Raji (cell line): ENCODE data around the gene INSC.

Experiments
- POLR2A ChIP-seq: IDR thresholded peaks from 2 replicates; pipeline ENCODE4 v1.6.1; 2011; ENCODE audit warnings: low read depth, low read length, control low read depth; ENCODE audit not compliant: insufficient read depth

INSC gene

GRCh38 chr11:15189641-15190365, 75.1 kb downstream of the INSC start:
- no peak for TF ChIP-seq POLR2A

DNA sequence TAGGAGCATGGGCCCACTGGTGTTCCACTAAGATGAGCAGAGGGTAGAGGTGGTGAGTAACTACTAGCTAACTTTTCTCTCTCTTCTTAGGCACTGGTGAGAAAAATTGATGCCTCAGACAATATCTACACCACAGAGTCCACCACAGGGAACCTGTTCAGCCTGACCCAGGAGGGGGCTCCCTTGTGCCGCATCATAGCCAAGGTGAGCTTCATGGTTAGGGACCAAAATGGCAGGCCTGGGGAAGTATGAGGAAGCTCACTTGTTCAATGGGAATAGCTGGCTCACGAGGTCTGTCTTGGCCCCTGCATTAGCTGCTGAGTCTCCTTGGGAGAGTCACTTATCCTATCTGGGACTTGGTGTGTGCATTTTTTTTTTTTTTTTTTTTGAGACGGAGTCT, 75.9 kb downstream of the INSC start:
- TF ChIP-seq POLR2A = no peak

GRCh38 chr11:15192005-15192556, 77.4 kb downstream of the INSC start:
- no peak for TF ChIP-seq POLR2A

DNA sequence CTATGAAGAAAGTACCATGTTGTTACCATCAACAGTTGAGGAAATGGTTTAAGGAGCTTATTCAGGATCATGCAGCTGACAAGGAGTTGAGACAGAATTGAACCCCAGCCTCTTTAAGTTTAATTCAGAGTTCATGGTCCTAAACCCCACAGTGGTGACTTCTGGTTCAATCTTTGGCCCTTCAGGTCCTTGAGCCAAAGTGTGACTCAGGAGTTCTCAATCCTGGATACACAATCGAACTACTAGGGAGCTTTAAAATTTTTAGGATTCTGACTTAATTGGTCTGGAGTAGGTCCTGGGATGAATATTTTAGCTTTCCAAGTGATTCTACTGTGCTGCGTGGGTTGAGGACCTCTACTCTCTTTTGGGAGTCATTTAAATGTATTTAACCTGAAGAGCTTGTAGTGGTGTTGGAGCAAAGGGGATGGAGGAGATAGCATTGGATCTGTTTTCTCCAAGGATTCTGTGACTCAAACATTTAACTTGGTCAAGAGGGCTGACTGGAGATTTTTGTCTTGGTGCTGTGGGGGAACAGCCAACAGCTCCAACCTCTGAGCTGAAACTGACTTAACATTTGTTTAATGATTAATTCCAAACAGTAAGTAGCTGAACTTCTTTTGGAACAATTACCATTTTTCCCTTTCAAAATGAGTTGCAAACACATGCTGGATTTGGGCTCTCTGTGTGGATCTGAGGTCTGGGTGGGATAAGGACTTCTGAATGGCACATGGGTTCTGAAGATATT, 80.1 kb downstream of the INSC start:
- TF ChIP-seq POLR2A = no peak

- no peak for TF ChIP-seq POLR2A
Measured at GRCh38 chr11:15195454-15196200, 80.9 kb downstream of the INSC start.

GRCh38 chr11:15196704-15197103, 82.0 kb downstream of the INSC start:
- TF ChIP-seq POLR2A = no peak

GRCh38 chr11:15197696-15198095, 83.0 kb downstream of the INSC start:
- TF ChIP-seq POLR2A = no peak

DNA sequence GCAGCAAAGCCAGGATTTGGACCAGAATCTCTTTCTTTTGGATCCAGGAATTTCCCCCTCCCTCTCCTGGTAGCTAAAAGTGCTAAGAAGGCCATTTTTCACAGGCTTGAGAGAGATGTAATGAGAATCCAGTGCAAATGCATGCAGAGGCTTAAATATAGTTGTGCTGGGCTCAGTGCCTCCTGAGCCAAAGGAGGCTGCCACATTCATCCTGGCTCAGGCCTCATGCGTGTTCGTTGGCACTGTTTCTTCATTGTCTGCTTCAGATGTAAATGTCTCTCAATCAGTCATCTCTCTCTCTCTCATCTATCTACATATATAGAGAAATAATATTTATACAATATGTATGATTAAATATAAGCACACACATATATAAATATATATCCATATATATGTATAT, 83.6 kb downstream of the INSC start:
- no peak for TF ChIP-seq POLR2A

- TF ChIP-seq POLR2A = no peak
Measured at GRCh38 chr11:15199693-15200092, 85.0 kb downstream of the INSC start.

DNA sequence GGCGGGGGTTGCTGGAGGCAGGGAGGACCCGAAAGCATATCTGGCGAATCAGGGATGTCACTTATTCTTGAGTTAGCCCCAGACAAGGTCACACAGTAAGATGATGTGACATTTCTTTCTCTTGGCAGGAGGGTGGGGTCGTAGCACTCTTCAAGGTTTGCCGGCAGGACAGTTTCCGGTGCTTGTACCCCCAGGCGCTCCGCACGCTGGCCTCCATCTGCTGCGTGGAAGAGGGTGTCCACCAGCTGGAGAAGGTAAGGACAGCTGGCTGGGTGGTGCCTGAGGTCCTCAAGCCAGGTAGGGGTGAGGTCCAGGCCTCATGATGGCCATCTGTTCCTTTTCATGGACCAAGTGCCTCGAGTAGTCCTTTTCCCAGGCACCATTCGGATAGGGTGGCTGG, 86.0 kb downstream of the INSC start:
- TF ChIP-seq POLR2A = no peak

GRCh38 chr11:15201586-15201985, 86.9 kb downstream of the INSC start:
- TF ChIP-seq POLR2A = no peak

- no peak for TF ChIP-seq POLR2A
Measured at GRCh38 chr11:15202626-15203025, 87.9 kb downstream of the INSC start.

- no peak for TF ChIP-seq POLR2A
Measured at GRCh38 chr11:15204711-15205110, 90.0 kb downstream of the INSC start.

- TF ChIP-seq POLR2A = no peak
Measured at GRCh38 chr11:15206791-15207190, 92.1 kb downstream of the INSC start.

DNA sequence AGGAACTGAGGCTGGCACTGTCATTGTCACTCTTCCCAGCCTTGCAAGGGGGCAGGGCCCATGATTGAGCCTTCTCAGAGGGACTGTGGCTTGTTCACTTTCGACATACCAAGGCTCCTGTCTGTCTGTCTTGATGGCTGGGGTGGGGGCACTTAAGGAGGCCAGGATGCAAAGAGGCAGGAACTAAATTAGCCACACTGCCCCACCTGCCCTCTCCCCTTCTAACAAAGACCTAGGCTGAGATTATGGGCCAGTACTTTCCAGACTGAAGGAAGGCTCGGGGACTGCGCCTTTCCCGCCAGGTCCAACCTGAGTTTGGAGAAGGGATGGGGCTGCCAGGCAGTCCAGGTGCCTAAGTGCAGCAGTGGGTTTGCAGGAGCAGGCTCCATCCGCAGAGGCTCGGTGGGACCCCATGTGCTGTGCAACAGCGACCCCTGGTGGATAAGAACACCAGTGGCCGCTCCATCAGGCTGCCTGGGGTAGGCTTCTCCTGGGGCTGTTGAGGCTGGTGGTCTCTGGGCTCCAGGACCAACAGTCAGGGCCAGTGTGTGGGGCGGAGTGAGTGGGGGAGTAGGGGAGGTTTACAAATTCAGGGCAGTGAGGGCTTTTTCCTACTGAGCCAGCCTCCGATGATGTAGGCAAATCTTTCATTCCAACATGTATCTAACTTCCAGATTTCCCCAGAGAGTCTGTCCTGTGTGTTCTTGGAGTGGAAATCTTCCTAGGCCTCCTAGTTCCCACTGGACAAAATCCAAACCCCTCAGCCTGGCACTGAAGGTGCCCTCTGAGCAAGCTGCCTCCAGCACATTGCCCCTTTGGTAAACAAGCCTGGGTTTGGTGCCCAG, 93.9 kb downstream of the INSC start:
- TF ChIP-seq POLR2A = no peak
